Measurements from ENCODE around the gene MYZAP.

DNA sequence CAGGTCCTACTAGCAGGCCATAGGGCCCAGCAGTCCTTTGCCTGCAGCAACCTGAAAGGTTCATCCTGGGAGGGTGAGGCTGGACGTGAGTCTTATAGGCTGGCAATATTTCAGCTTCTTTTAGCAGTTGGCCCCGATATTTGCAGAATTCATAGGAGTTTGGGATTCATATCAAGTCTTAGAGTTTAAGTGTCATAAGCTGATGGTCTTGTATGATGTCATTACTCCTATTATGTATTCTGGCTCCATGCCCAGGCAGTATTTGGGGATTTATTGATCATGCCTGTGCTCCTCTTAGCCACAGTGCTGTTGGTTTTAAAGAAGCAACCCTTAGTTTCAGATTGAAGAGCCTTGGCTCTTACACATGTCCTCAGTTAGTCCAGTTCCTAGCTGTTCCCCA, 73.5 kb downstream of the MYZAP start:
- TF ChIP-seq, protein P1, sequence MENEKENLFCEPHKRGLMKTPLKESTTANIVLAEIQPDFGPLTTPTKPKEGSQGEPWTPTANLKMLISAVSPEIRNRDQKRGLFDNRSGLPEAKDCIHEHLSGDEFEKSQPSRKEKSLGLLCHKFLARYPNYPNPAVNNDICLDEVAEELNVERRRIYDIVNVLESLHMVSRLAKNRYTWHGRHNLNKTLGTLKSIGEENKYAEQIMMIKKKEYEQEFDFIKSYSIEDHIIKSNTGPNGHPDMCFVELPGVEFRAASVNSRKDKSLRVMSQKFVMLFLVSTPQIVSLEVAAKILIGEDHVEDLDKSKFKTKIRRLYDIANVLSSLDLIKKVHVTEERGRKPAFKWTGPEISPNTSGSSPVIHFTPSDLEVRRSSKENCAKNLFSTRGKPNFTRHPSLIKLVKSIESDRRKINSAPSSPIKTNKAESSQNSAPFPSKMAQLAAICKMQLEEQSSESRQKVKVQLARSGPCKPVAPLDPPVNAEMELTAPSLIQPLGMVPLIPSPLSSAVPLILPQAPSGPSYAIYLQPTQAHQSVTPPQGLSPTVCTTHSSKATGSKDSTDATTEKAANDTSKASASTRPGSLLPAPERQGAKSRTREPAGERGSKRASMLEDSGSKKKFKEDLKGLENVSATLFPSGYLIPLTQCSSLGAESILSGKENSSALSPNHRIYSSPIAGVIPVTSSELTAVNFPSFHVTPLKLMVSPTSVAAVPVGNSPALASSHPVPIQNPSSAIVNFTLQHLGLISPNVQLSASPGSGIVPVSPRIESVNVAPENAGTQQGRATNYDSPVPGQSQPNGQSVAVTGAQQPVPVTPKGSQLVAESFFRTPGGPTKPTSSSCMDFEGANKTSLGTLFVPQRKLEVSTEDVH (IDR thresholded peaks at IDR 0.05; ENCODE audit: low read depth, partially characterized antibody) = no peak
- TF ChIP-seq HDAC2 (IDR thresholded peaks at IDR 0.05) = no peak
- TF ChIP-seq MTA2 (IDR thresholded peaks at IDR 0.05; ENCODE audit: low read depth) = no peak
- no peak for TF ChIP-seq NFYB (IDR thresholded peaks at IDR 0.05; ENCODE audit: insufficient read depth, low read depth, low read length)

All from GM12878 (cell line).